Measurements from ENCODE around the gene ALS2CL. TPM values are rescaled to one million over a fixed set of nuclear protein-coding genes. Genes with fewer than 3 reads are reported as not detected.

Gene ALS2CL
- total RNA-seq, 1 donor from 2014 or later = 0.51 TPM

GRCh38 chr3:46675843-46676567, 17.5 kb downstream of the ALS2CL start:
- Mint-ChIP-seq H3K4me1 (ENCODE audit: low read depth, unreplicated experiment) (no peaks in the 10 kb centered on the region), H3K27me3 (ENCODE audit: unreplicated experiment) (peaks cover 8% of the 10 kb centered on the region), H3K27ac (ENCODE audit: unreplicated experiment) (no peak overlapping the region), H3K4me3 (ENCODE audit: unreplicated experiment) (no peak overlapping the region), H3K36me3 (ENCODE audit: unreplicated experiment) (no peaks in the 10 kb centered on the region), H3K9me3 (ENCODE audit: unreplicated experiment) (peaks cover 4% of the 10 kb centered on the region)
- DNase-seq = peak; percentile 4
- TF ChIP-seq, protein P1, sequence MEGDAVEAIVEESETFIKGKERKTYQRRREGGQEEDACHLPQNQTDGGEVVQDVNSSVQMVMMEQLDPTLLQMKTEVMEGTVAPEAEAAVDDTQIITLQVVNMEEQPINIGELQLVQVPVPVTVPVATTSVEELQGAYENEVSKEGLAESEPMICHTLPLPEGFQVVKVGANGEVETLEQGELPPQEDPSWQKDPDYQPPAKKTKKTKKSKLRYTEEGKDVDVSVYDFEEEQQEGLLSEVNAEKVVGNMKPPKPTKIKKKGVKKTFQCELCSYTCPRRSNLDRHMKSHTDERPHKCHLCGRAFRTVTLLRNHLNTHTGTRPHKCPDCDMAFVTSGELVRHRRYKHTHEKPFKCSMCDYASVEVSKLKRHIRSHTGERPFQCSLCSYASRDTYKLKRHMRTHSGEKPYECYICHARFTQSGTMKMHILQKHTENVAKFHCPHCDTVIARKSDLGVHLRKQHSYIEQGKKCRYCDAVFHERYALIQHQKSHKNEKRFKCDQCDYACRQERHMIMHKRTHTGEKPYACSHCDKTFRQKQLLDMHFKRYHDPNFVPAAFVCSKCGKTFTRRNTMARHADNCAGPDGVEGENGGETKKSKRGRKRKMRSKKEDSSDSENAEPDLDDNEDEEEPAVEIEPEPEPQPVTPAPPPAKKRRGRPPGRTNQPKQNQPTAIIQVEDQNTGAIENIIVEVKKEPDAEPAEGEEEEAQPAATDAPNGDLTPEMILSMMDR (IDR thresholded peaks at IDR 0.05; ENCODE audit: partially characterized antibody, unreplicated experiment) = no peak

- no peaks in the 10 kb centered on the region for H3K4me1 Mint-ChIP-seq (ENCODE audit: low read depth, unreplicated experiment)
- DNase-seq = peak; percentile 6
- H3K9me3 Mint-ChIP-seq (ENCODE audit: unreplicated experiment) = peaks cover 3% of the 10 kb centered on the region
- H3K27me3 Mint-ChIP-seq (ENCODE audit: unreplicated experiment) = peaks cover 3% of the 10 kb centered on the region
- no peak overlapping the region for H3K4me3 Mint-ChIP-seq (ENCODE audit: unreplicated experiment)
- TF ChIP-seq, protein P1 (IDR thresholded peaks at IDR 0.05; ENCODE audit: partially characterized antibody, unreplicated experiment) = no peak
- H3K27ac Mint-ChIP-seq (ENCODE audit: unreplicated experiment) = no peak overlapping the region
- no peaks in the 10 kb centered on the region for H3K36me3 Mint-ChIP-seq (ENCODE audit: unreplicated experiment)
Measured at GRCh38 chr3:46675426-46675825, 18.1 kb downstream of the ALS2CL start.

GRCh38 chr3:46674031-46674845, 19.2 kb downstream of the ALS2CL start:
- H3K4me3 Mint-ChIP-seq (ENCODE audit: unreplicated experiment) = no peak overlapping the region
- no peaks in the 10 kb centered on the region for H3K36me3 Mint-ChIP-seq (ENCODE audit: unreplicated experiment)
- no peaks in the 10 kb centered on the region for H3K4me1 Mint-ChIP-seq (ENCODE audit: low read depth, unreplicated experiment)
- H3K9me3 Mint-ChIP-seq (ENCODE audit: unreplicated experiment) = peaks cover 3% of the 10 kb centered on the region
- TF ChIP-seq, protein P1 (IDR thresholded peaks at IDR 0.05; ENCODE audit: partially characterized antibody, unreplicated experiment) = peak; percentile 26
- peak; percentile 5 for DNase-seq
- peaks cover 2% of the 10 kb centered on the region for H3K27me3 Mint-ChIP-seq (ENCODE audit: unreplicated experiment)
- no peak overlapping the region for H3K27ac Mint-ChIP-seq (ENCODE audit: unreplicated experiment)

GRCh38 chr3:46673151-46674030, 20.1 kb downstream of the ALS2CL start:
- TF ChIP-seq, protein P1 (IDR thresholded peaks at IDR 0.05; ENCODE audit: partially characterized antibody, unreplicated experiment) = no peak
- DNase-seq = peak; percentile 1
- Mint-ChIP-seq H3K4me1 (ENCODE audit: low read depth, unreplicated experiment) (peaks cover 2% of the 10 kb centered on the region), H3K4me3 (ENCODE audit: unreplicated experiment) (no peak overlapping the region), H3K9me3 (ENCODE audit: unreplicated experiment) (peaks cover 3% of the 10 kb centered on the region), H3K27ac (ENCODE audit: unreplicated experiment) (no peak overlapping the region), H3K27me3 (ENCODE audit: unreplicated experiment) (peaks cover 2% of the 10 kb centered on the region), H3K36me3 (ENCODE audit: unreplicated experiment) (no peaks in the 10 kb centered on the region)

All from glutamatergic neuron (in vitro differentiated cells).